Left renal cortex interstitium (tissue), 4 donors: ENCODE data around the gene MAML3. TPM values are rescaled to one million over a fixed set of nuclear protein-coding genes. Genes with fewer than 3 reads are reported as not detected.

Source experiments
- DNase-seq, 4 donors: peaks; one replicate each; pipeline ENCODE4 v3.0.0-alpha.2; 2013; ENCODE audit warnings: low read depth in 4 of 4, low spot score in 2 of 4, missing footprints in 1 of 4
- polyA plus RNA-seq, 4 donors: library from polyadenylated mRNA; unstranded; fragments of 120-200 nt; gene quantifications; one replicate each; pipeline ENCODE4 v1.2.1, GENCODE V29; 2013; ENCODE audit not compliant: insufficient read length in 4 of 4

MAML3 gene
- polyA plus RNA-seq, 4 donors: 14.8 to 22.5 (median 17.4) TPM

- no peak for DNase-seq
Measured at GRCh38 chr4:140084385-140084784, 69.6 kb downstream of the MAML3 start.

GRCh38 chr4:140082391-140082755 lies 71.6 kb downstream of the MAML3 start:
- DNase-seq: no peak

- no peak for DNase-seq
Measured at GRCh38 chr4:140081641-140082390, 72.2 kb downstream of the MAML3 start.

GRCh38 chr4:140080883-140081282 lies 73.1 kb downstream of the MAML3 start:
- DNase-seq: no peak

- DNase-seq: no peak
Measured at GRCh38 chr4:140078366-140078765, 75.6 kb downstream of the MAML3 start.

- no peak for DNase-seq
Measured at GRCh38 chr4:140076307-140076706, 77.7 kb downstream of the MAML3 start.

- no peak for DNase-seq
Measured at GRCh38 chr4:140071806-140072205, 82.2 kb downstream of the MAML3 start.

GRCh38 chr4:140070973-140071372 lies 83.0 kb downstream of the MAML3 start:
- no peak for DNase-seq

- no peak for DNase-seq
Measured at GRCh38 chr4:140070366-140070765, 83.6 kb downstream of the MAML3 start.

GRCh38 chr4:140069066-140069465 lies 84.9 kb downstream of the MAML3 start:
- no peak for DNase-seq

GRCh38 chr4:140068271-140068670 lies 85.7 kb downstream of the MAML3 start:
- DNase-seq: no peak

GRCh38 chr4:140066031-140066930 lies 87.7 kb downstream of the MAML3 start:
- no peak for DNase-seq

GRCh38 chr4:140065393-140065792 lies 88.6 kb downstream of the MAML3 start:
- DNase-seq: no peak

GRCh38 chr4:140061659-140062289 lies 92.2 kb downstream of the MAML3 start:
- no peak for DNase-seq

- DNase-seq: no peak
Measured at GRCh38 chr4:140061194-140061593, 92.8 kb downstream of the MAML3 start.

GRCh38 chr4:140059159-140059558 lies 94.8 kb downstream of the MAML3 start:
- no peak for DNase-seq

GRCh38 chr4:140057701-140058100 lies 96.3 kb downstream of the MAML3 start:
- DNase-seq: no peak

- DNase-seq: no peak
Measured at GRCh38 chr4:140056015-140056414, 98.0 kb downstream of the MAML3 start.

GRCh38 chr4:140054861-140055260 lies 99.1 kb downstream of the MAML3 start:
- DNase-seq: no peak

- DNase-seq: no peak
Measured at GRCh38 chr4:140053185-140053584, 100.8 kb downstream of the MAML3 start.

- no peak for DNase-seq
Measured at GRCh38 chr4:140052050-140052449, 101.9 kb downstream of the MAML3 start.
